SU-DHL-6 (cell line): ENCODE results near the gene ADIPOR1.

Experiments used
- H2AFZ ChIP-seq: fragments of 200-600 bp; sonication (generic); 2 replicates; pipeline ENCODE4 v1.6.1; 2014; ENCODE audit warnings: low read depth, mild to moderate bottlenecking, moderate library complexity, mixed read lengths, antibody characterized with exemption, low read length; ENCODE audit not compliant: severe bottlenecking
- H3F3A ChIP-seq: fragments of 200-600 bp; shearing (Covaris generic); 2 replicates; pipeline ENCODE4 v1.6.0; 2016; ENCODE audit warnings: antibody characterized with exemption, mild to moderate bottlenecking; ENCODE audit not compliant: insufficient read depth
- H3K27ac ChIP-seq: fragments of 200-600 bp; sonication (generic); 2 replicates; pipeline ENCODE4 v1.5.1; 2016; ENCODE audit warnings: low read depth, mild to moderate bottlenecking, low read length, moderate library complexity, mixed read lengths
- H3K27me3 ChIP-seq: fragments of 200-600 bp; sonication (generic), shearing (Covaris generic); 2 replicates; pipeline ENCODE4 v1.6.0; 2014; ENCODE audit warnings: mild to moderate bottlenecking, low read length
- H3K36me3 ChIP-seq: fragments of 200-600 bp; sonication (generic); 2 replicates; pipeline ENCODE4 v1.6.1; 2014; ENCODE audit warnings: mild to moderate bottlenecking, low read length, mixed read lengths
- H3K4me2 ChIP-seq: fragments of 300-600, 200-600 bp; shearing (Covaris generic), sonication (generic); 2 replicates; pipeline ENCODE4 v1.6.0; 2014; ENCODE audit warnings: low read length, low read depth, mild to moderate bottlenecking; ENCODE audit not compliant: poor library complexity, severe bottlenecking
- H3K4me3 ChIP-seq: fragments of 200-600 bp; sonication (generic); 2 replicates; pipeline ENCODE4 v1.5.1; 2014; ENCODE audit warnings: antibody characterized with exemption, low read length, mild to moderate bottlenecking, mixed read lengths; ENCODE audit not compliant: insufficient read depth, poor library complexity, severe bottlenecking
- H3K79me2 ChIP-seq: fragments of 200-600 bp; sonication (generic); 2 replicates; pipeline ENCODE4 v1.6.1; 2014; ENCODE audit warnings: mild to moderate bottlenecking, low read length, moderate library complexity; ENCODE audit not compliant: insufficient read depth
- H3K9ac ChIP-seq: fragments of 200-600 bp; sonication (generic); 2 replicates; pipeline ENCODE4 v1.7.0; 2014; ENCODE audit warnings: mild to moderate bottlenecking, low read length
- H3K9me2 ChIP-seq: fragments of 200-600 bp; sonication (generic); replicated peaks from 2 replicates; pipeline ENCODE4 v1.6.1; 2014; ENCODE audit warnings: low read length; ENCODE audit not compliant: insufficient read depth
- H3K9me3 ChIP-seq: fragments of 200-600 bp; sonication (generic); 2 replicates; pipeline ENCODE4 v1.6.1; 2014; ENCODE audit warnings: low read length, mixed read lengths; ENCODE audit not compliant: insufficient read depth
- H4K20me1 ChIP-seq: fragments of 200-600 bp; sonication (generic); 2 replicates; pipeline ENCODE4 v1.6.1; 2014; ENCODE audit warnings: low read depth, mild to moderate bottlenecking, antibody characterized with exemption, low read length, moderate library complexity, mixed read lengths
- EZH2phosphoT487 ChIP-seq: fragments of 200-600 bp; sonication (generic), shearing (Covaris generic); conservative IDR thresholded peaks from 2 replicates; pipeline ENCODE4 v1.6.1; 2018; ENCODE audit warnings: mild to moderate bottlenecking, antibody characterized with exemption, low read length, moderate library complexity, mixed read lengths
- TF ChIP-seq, protein P1 (sequence below): fragments of 200-600 bp; sonication (generic); IDR thresholded peaks from one replicate; pipeline ENCODE4 v1.5.1; 2017; ENCODE audit warnings: antibody characterized with exemption, mild to moderate bottlenecking, low read length, moderate library complexity; ENCODE audit not compliant: insufficient read depth, poor library complexity, severe bottlenecking

The ADIPOR1 gene

GRCh38 chr1:202959276-202959620, 1.1 kb upstream of the ADIPOR1 start:
- no peak overlapping the region for H2AFZ ChIP-seq
- no peaks in the 10 kb centered on the region for H3K27me3 ChIP-seq
- H3K79me2 ChIP-seq = peaks cover 37% of the 10 kb centered on the region
- no peaks in the 10 kb centered on the region for H3K36me3 ChIP-seq
- no peaks in the 10 kb centered on the region for H3K9me2 ChIP-seq
- no peaks in the 10 kb centered on the region for H3K9me3 ChIP-seq
- no peak overlapping the region for H3K4me3 ChIP-seq
- no peak for TF ChIP-seq EZH2phosphoT487
- TF ChIP-seq, protein P1, sequence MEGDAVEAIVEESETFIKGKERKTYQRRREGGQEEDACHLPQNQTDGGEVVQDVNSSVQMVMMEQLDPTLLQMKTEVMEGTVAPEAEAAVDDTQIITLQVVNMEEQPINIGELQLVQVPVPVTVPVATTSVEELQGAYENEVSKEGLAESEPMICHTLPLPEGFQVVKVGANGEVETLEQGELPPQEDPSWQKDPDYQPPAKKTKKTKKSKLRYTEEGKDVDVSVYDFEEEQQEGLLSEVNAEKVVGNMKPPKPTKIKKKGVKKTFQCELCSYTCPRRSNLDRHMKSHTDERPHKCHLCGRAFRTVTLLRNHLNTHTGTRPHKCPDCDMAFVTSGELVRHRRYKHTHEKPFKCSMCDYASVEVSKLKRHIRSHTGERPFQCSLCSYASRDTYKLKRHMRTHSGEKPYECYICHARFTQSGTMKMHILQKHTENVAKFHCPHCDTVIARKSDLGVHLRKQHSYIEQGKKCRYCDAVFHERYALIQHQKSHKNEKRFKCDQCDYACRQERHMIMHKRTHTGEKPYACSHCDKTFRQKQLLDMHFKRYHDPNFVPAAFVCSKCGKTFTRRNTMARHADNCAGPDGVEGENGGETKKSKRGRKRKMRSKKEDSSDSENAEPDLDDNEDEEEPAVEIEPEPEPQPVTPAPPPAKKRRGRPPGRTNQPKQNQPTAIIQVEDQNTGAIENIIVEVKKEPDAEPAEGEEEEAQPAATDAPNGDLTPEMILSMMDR = no peak
- peak overlapping the region; percentile 70 for H3K4me2 ChIP-seq
- 0 out of 2 replicates have a peak overlapping the region, but pooled peaks have one; percentile 95 for H3K9ac ChIP-seq
- H4K20me1 ChIP-seq = no peaks in the 10 kb centered on the region
- H3K27ac ChIP-seq = no peak overlapping the region
- H3F3A ChIP-seq = peaks cover 14% of the 10 kb centered on the region

DNA sequence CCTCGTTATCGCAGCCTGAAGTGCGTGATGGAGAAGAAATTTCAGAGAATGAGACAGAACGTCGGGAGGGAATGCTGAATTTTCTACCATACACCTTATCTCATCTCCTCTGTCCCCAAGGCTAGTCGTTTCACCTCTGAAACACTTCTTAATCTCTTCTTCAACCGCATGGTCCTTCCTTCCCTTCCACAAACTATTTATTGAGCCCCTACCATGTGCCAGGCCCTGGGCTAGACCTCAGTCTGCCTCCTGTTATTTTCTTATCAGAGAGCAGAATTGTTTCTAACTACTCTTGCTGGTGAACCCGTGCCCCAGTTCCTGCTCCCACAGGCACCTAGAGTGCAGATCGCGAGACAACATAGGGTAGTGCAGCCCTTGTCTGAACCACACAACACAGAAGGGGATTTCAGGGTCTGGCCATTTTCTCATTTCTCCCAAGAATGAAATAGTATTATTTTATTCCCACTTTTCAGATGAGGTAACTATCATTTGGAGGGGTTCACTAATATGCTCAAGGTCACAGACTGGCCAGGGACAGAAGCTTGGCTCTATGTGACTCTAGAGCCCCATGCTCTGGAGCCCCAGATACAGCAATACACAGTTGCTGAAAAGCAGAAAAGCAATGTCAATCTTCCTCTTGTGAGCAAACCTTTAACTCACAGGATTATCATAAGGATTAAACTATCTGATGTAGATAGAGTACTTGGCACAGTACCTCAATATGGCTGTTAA, 598 bp upstream of the ADIPOR1 start:
- H3F3A ChIP-seq = peaks cover 14% of the 10 kb centered on the region
- peak overlapping the region; percentile 95 for H3K9ac ChIP-seq
- H3K9me3 ChIP-seq = no peaks in the 10 kb centered on the region
- H3K4me3 ChIP-seq = peak overlapping the region; percentile 85
- no peaks in the 10 kb centered on the region for H3K27me3 ChIP-seq
- TF ChIP-seq, protein P1 = no peak
- no peak for TF ChIP-seq EZH2phosphoT487
- H3K36me3 ChIP-seq = no peaks in the 10 kb centered on the region
- H3K4me2 ChIP-seq = peak overlapping the region; percentile 70
- no peaks in the 10 kb centered on the region for H4K20me1 ChIP-seq
- peak overlapping the region; percentile 18; the same call in 1 of the 2 replicates for H3K27ac ChIP-seq
- peak overlapping the region; percentile 82 for H2AFZ ChIP-seq
- H3K9me2 ChIP-seq = no peaks in the 10 kb centered on the region
- peaks cover 43% of the 10 kb centered on the region for H3K79me2 ChIP-seq

DNA sequence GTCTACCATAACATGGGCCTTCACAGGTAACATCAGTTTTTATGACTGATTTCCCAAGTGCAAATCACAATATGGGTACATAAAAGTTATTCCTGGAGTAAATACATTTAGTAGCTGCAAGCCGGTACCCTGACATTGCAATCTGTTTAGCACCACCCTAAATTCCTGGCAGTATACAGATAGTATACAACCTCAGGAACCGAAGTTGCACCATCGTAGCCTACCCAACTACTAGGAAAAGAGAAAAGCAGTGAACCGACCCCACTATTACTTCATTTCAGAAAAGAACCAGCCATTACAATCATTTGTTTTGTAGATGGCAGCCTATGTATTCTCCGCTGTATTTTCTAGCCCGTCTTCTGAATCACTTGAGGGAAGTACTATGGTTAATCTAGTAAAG, 1.1 kb downstream of the ADIPOR1 start:
- H4K20me1 ChIP-seq = no peaks in the 10 kb centered on the region

More for the DNA sequence above, 1.1 kb downstream of the ADIPOR1 start:
- no peaks in the 10 kb centered on the region for H3K36me3 ChIP-seq
- H3K9ac ChIP-seq = peak overlapping the region; percentile 95
- peak overlapping the region; percentile 85 for H3K4me3 ChIP-seq
- H3K4me2 ChIP-seq = peak overlapping the region; percentile 92
- no peaks in the 10 kb centered on the region for H3K9me3 ChIP-seq
- no peaks in the 10 kb centered on the region for H3K9me2 ChIP-seq
- TF ChIP-seq, protein P1 = no peak
- TF ChIP-seq EZH2phosphoT487 = no peak
- peaks cover 60% of the 10 kb centered on the region for H3K79me2 ChIP-seq
- H3K27ac ChIP-seq = no peak overlapping the region
- H3K27me3 ChIP-seq = no peaks in the 10 kb centered on the region
- no peak overlapping the region for H2AFZ ChIP-seq
- peaks cover 14% of the 10 kb centered on the region for H3F3A ChIP-seq
